Mesothelial cell of epicardium (in vitro differentiated cells): ENCODE data around the gene PREPL. TPM values are rescaled to one million over a fixed set of nuclear protein-coding genes. Genes with fewer than 3 reads are reported as not detected.

ENCODE experiments used
- DNase-seq, 2 experiments: peaks; one replicate each; pipeline ENCODE4 v3.0.0; 2021; ENCODE audit warnings: low spot score in 2 of 2; ENCODE audit not compliant: unreplicated experiment in 2 of 2
- H3K27ac Mint-ChIP-seq: 2 replicates; pipeline ENCODE4 v1.8.0; 2021; ENCODE audit warnings: mixed read lengths
- H3K27me3 Mint-ChIP-seq: 2 replicates; pipeline ENCODE4 v1.8.0; 2021; ENCODE audit warnings: low read depth, mixed read lengths
- H3K36me3 Mint-ChIP-seq: 2 replicates; pipeline ENCODE4 v1.8.0; 2021; ENCODE audit warnings: mixed read lengths
- H3K4me1 Mint-ChIP-seq: 2 replicates; pipeline ENCODE4 v1.8.0; 2021; ENCODE audit warnings: mixed read lengths
- H3K4me3 Mint-ChIP-seq: 2 replicates; pipeline ENCODE4 v1.8.0; 2021; ENCODE audit warnings: mild to moderate bottlenecking, moderate library complexity, mixed read lengths
- H3K9me3 Mint-ChIP-seq: 2 replicates; pipeline ENCODE4 v1.8.0; 2021; ENCODE audit warnings: mixed read lengths
- total RNA-seq: library from RNA; stranded (reverse); gene quantifications from 3 replicates; pipeline ENCODE4 v1.2.1, GENCODE V29; 2021
- TF ChIP-seq, protein P1 (sequence below): fragments of 200-600 bp; sonication (generic); IDR thresholded peaks from one replicate; pipeline ENCODE4 v1.5.0; 2021; ENCODE audit warnings: antibody characterized with exemption; ENCODE audit not compliant: unreplicated experiment

Gene PREPL
- 47.2 to 48.2 TPM (median 47.8 TPM) in 3 replicates for total RNA-seq

DNA sequence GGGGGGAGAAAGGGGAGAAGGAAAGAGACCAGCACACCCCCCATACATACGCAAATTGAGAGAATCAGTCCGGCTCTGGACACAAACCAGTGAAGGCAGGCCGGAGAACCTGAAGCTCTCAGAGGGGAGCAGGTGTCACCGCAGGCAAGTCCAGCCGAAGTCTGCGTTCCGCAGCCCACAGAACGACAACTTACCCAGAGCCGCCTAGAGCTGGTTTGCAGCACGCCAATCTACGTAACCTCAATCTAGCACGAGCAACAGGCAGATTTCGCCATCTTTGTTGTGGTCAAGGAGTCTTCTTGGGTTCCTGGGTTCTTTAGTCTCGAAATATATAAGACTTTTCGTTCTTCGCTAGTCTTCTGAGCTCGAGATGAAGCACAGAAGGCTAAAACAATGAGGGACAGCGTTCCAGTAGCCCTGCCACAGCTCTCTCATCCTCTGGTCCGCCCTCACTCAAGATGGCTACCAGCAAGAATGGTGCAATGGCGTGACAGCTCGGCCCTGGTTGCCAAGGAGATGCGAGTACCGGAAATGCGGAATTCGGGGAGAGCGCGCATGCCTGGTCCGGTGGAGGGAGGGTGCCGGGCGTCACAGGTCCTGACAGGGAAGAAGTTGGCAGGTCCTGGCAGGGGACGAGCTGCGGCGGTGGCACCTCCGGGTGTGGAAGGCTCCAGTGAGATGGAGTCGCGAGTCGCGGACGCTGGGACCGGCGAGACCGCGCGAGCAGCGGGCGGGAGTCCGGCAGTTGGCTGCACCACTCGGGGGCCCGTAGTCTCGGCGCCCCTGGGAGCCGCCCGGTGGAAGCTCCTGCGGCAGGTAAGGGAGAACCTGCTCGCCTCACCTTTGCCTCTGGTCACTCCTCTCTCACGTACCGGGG, at the start of gene PREPL, which contains the start of gene CAMKMT:
TSS of gene PREPL (minus strand) at position 165 of the 877 bp plus-strand sequence. CDS start 15,152 bp downstream, outside the sequence.
TSS of gene CAMKMT (plus strand) at position 618 of the 877 bp plus-strand sequence.
- no peaks in the 10 kb centered on the region for H3K27me3 Mint-ChIP-seq
- H3K4me1 Mint-ChIP-seq, result peaks cover 23% of the 10 kb centered on the region
- no peaks in the 10 kb centered on the region for H3K9me3 Mint-ChIP-seq
- H3K36me3 Mint-ChIP-seq, result no peaks in the 10 kb centered on the region
- H3K27ac Mint-ChIP-seq, result peak within 1 kb of the TSS; percentile 100
- TF ChIP-seq, protein P1, sequence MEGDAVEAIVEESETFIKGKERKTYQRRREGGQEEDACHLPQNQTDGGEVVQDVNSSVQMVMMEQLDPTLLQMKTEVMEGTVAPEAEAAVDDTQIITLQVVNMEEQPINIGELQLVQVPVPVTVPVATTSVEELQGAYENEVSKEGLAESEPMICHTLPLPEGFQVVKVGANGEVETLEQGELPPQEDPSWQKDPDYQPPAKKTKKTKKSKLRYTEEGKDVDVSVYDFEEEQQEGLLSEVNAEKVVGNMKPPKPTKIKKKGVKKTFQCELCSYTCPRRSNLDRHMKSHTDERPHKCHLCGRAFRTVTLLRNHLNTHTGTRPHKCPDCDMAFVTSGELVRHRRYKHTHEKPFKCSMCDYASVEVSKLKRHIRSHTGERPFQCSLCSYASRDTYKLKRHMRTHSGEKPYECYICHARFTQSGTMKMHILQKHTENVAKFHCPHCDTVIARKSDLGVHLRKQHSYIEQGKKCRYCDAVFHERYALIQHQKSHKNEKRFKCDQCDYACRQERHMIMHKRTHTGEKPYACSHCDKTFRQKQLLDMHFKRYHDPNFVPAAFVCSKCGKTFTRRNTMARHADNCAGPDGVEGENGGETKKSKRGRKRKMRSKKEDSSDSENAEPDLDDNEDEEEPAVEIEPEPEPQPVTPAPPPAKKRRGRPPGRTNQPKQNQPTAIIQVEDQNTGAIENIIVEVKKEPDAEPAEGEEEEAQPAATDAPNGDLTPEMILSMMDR, result no peak
- peak; percentile 97 to 99 for DNase-seq
- H3K4me3 Mint-ChIP-seq, result peak within 1 kb of the TSS; percentile 91

DNA sequence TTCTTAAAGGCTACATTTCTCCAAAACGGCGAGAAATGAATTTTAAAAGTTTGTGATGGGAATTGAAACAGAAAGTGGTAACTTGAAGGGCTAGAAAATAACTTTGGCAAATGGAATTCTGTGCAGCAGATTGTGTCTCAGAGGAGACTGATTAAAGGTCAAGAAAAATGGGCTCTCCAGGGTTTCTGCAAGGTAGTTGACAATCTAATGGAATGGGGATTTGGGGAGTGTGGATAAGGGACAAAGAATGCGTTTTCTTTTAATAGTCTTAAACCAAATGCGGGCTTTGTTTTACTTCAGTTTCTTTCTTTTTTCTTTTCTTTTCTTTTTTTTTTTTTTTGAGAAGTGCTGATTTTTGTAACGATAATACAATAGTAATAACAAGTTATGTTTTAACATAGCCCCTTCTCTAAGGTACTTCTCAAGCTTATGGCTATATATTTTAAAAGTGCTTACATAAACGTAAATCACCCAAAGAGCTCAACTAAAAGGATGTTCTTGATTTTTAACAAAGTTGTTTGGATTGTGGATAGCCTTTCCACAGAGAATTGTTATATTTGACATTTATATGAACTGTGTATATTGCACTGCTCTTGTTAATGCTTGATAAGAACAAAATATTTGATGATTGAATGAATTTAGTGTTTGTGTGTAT, 37.1 kb upstream of the PREPL start:
- no peak overlapping the region for H3K27ac Mint-ChIP-seq
- no peak for DNase-seq
- TF ChIP-seq, protein P1, result no peak
- H3K9me3 Mint-ChIP-seq, result no peaks in the 10 kb centered on the region
- no peak overlapping the region for H3K4me3 Mint-ChIP-seq
- peaks cover 5% of the 10 kb centered on the region for H3K4me1 Mint-ChIP-seq
- H3K27me3 Mint-ChIP-seq, result no peaks in the 10 kb centered on the region
- H3K36me3 Mint-ChIP-seq, result no peaks in the 10 kb centered on the region

- Mint-ChIP-seq H3K4me3 (no peak overlapping the region), H3K27me3 (no peaks in the 10 kb centered on the region), H3K4me1 (peaks cover 5% of the 10 kb centered on the region), H3K9me3 (no peaks in the 10 kb centered on the region), H3K27ac (no peak overlapping the region), H3K36me3 (no peaks in the 10 kb centered on the region)
- DNase-seq, result no peak
- TF ChIP-seq, protein P1, result no peak
Measured at GRCh38 chr2:44397447-44398175, 36.3 kb upstream of the PREPL start.

- Mint-ChIP-seq H3K9me3 (peaks cover 8% of the 10 kb centered on the region), H3K27ac (no peak overlapping the region), H3K4me1 (no peaks in the 10 kb centered on the region), H3K36me3 (peaks cover 4% of the 10 kb centered on the region), H3K27me3 (no peaks in the 10 kb centered on the region), H3K4me3 (no peak overlapping the region)
- TF ChIP-seq, protein P1, result peak; percentile 51
- DNase-seq, result peak; percentile 30 to 45
Measured at GRCh38 chr2:44392338-44392943, 31.1 kb upstream of the PREPL start.

DNA sequence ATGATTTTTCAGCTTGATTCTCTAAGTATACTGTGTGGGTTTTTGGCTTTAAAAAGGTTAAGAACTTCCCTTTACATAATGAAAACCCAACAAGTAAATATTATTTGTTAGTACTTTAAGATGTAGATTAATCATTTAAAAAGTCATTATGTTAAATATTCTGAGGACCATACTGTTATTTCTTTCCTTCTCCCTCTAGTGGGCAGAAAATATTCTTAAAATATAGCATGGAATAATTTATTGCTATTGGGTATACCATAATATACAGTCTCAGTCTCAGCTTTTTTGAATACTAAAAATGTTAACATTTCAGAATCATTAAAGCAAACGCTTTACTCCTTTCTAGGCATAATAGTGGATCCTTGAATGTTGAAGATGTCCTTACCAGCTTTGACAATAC, 28.6 kb upstream of the PREPL start:
- no peaks in the 10 kb centered on the region for H3K4me1 Mint-ChIP-seq
- H3K27me3 Mint-ChIP-seq, result no peaks in the 10 kb centered on the region
- TF ChIP-seq, protein P1, result peak; percentile 64
- H3K36me3 Mint-ChIP-seq, result peaks cover 16% of the 10 kb centered on the region
- H3K9me3 Mint-ChIP-seq, result peaks cover 32% of the 10 kb centered on the region
- H3K27ac Mint-ChIP-seq, result no peak overlapping the region
- H3K4me3 Mint-ChIP-seq, result no peak overlapping the region
- no peak for DNase-seq
